HG03342 (cell line): ENCODE measurements around the gene DACT2.
"Not testable (repeated sequence)": the region's sequence is repeated elsewhere in the genome, so short reads cannot be mapped to it uniquely, and the experiment has no call there.

Experiments
- ATAC-seq: cut with Tn5 transposase; IDR thresholded peaks from one replicate; pipeline ENCODE4 v1.9.1; 2021; ENCODE audit warnings: mild to moderate bottlenecking, moderate library complexity; ENCODE audit not compliant: unreplicated experiment

The DACT2 gene

DNA sequence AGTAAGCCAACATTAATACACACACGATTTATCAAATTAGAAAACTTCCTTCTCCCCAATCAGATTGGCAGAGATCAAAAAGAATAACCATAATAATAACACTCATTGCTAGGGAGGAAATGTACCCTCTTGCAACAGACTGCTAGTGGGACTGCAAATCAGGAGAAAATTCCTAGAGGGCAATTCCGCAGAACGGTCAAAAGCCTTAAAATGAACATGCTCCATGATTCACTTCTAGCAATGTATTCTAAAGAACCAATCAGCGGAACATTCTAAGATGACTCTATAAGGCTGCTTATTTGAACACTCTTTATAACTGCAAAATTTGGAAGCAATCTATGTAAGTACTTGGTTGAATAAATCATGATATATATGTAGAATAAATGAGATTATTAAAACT lies 8.5 kb upstream of the DACT2 start:
- no peak for ATAC-seq

DNA sequence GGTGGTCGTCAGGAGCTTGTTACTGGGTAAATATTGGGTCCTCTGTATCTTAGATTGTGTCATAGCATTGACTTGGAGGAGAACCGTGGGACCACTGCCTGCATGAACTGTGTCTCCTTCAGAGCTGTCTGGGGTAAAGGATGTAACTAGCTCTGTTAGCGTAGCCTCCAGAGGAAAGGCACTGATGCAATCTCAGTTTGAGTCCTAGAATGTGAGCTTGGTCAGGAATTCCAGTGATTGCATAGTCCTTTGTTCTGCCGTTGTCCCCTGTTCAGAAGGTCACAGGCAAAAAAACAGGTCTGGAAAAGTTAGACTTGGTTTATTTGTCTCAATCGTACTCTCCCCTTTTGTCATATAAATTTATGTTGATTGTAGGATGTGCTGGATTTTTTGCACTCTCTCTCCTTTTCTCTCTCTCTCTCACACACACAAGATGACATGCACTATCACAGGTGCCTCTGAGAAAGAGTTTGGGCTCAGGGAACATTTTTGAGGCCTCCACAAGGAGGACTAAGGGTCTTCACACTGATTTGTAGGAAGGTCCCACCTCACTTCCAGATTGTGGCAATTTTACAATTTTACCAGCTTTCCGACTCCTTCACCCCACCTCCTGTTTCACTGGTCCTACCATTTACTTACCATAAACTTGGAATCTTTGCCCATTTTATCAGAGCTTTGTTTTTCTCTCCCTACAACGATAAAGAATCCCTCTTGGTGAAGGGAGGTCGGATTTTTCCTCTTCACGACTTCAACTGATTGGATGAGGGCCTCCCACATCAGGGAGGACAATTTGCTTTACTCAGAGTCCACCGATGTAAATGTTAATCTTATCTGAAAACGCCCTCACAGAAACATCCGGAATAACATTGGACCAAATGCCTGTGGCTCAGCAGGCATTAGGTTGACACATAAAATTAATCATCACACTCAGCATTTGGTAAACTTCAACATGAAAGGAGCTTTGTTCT lies 7.0 kb upstream of the DACT2 start:
- ATAC-seq, result no peak

DNA sequence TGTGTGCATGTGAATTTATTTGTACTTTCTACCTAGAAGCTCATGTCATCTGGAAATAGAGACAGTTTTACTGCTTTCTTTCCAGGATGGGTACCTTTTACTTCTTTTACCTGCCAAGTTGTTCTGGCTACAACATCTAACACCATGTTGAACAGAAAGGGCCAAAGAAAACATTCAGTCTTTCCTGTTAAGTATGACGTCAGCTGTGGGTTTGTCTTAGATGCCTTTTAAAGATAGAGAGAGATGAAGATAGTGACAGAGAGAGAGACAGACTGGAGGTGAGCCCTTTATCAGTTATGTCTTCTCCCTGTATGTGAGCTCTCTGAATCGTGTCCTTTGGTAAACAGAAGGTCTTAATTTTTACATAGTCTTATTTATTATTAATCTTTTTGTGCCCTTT lies 3.4 kb upstream of the DACT2 start:
- ATAC-seq, result no peak

DNA sequence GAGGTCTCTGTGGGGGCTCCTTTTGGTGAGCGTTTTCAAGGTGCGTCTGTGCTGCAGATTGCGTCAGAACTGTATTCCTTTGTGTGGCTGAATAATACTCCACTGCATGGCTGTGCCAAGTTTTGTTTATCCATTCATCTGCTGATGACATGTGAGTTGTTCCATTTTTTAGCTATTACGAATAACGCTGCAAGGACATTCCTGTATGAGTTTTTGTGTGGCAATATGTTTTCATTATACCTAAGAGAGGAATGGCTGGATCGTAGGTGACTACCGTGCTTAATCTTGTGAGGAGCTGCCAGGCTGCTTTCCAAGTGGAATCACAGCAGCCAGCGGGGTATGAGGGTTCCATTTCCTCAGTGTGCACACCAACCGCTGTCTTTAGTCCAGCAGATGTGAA lies 1.1 kb upstream of the DACT2 start:
- no peak for ATAC-seq

DNA sequence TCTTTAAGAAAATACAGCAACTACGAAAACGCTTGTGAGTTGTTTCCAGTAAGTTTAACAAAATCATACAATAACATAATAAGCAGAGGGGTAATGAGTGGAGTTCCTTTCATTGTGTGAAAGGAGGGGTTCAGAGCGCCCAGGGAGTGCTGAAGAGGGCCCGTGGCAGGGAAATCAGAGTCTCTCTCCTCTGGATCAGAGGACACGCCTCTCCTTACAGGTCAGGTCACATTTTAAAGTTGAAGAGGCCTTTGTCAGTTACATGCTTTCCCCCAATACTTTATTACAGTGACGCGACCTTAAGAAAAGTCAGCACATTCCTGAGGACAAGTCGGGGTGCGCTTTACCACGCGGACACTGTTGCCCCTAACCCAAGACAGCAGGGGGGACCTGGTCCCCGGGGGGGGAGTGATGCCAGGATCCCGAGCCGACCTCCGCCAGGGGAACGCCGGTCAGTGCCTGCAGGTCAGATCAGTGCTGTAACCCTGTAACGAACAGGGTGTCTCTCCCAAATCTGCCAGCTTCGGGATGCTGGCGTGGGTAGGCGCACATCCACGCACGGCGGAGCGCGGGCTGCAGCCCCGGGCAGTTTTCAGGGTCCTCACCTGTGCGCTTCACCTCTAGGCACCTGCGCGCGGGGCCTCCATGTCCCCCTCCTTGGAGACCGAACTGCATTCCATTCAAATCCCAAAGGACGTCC lies 848 bp downstream of the DACT2 start:
- ATAC-seq, result no peak

DNA sequence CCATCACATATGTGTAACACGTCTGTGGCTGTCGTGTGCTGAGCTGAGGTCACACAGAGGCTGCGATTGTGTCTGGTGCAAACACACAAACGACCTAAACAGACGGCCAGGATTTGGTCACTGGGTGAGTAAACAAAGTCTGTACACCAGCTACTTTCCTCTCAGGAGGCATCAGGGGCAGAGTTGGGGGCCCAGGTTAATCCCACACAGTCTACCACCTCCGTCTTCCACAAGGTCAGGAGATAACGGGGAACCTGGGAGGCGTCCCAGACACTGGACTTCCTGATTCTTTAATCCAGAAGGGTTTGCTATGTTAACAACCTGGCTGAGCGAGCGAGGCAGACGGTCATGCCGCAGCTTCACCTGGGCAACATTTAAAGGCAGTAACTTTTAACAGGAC lies 1.5 kb downstream of the DACT2 start:
- ATAC-seq, result no peak

DNA sequence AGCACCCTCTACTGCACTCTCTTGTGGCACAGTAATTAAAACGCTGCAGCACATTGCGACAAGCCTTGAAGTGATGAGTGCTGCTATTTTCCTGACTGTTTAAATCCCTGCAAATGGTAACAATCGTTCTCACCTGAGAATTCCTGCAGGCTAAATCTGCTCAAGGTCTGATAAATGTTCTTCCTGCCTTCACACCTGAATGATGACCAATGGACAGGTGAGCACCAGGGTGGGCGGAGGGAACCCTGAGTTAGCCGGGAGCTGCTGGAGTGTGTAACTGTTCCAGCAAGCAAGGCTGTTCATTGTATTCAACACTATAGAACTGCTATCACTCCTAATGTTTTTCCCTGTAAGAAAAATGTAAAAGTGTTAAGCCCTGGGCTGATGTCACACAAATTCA lies 4.0 kb downstream of the DACT2 start:
- ATAC-seq, result no peak

DNA sequence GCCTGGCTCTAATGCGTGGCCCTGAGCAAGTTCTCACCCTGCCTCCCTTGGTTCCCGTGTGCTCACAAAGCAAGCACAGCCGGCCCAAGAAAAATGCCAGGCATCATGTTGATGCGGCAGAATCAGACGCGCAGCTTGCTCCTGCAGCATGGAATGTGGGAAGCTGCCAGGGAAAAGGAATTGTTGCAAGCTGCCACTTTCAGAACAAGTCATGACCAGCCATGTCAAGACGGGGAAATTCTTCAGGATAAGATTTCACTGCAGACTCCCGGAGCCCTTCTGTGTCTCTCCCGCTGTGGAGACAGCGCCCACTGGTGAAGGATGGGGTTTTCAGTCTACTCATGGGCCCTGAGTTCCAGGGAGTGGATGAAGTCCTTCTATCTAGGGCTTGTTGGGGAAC lies 4.6 kb downstream of the DACT2 start:
- no peak for ATAC-seq

DNA sequence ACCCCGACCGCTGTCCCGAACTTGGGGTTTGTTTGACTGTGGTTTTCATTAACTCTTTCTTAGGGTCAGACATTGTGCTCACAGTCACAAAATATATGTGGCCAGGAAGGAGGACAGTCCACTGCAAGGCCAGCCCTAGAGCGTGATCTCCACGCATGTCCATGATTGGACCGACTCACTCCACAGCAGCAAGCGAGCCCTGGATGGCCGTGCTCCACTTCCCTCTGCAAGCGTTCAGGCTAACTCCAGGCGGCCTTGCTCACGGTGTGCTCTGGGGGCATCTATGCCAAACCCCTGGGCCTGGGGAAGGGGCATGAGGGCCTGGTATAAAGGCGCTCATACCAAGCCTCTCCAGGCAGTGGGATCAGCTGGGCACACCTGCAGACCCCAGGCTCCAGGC lies 5.6 kb downstream of the DACT2 start:
- no peak for ATAC-seq

DNA sequence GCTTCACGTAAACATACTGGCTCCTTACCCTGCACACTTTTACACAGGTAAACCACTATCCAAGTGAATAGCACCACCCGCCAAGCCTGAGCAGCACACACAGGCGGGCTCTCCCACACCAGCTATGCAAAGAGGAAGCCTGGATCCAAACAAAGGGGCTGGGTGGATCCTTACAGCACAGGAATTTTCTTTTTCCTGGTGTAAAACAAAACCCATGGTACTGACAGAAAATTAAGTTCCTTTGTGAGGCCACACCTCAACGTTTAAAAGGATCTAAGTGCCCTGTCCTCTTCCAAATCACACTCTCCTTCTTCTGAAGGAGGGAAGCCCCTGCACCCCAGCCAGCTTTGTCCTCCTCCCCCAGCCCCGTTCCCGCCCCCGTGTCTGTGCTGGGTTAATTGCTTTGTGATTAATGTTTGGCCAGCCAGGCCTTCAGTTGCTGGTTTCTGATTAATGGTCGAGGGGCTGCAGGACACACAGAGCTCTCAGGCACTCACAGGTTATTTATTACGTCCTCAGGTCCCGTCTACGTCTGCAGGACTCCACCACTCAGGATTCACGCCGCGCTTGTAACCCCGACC lies 6.1 kb downstream of the DACT2 start:
- no peak for ATAC-seq

DNA sequence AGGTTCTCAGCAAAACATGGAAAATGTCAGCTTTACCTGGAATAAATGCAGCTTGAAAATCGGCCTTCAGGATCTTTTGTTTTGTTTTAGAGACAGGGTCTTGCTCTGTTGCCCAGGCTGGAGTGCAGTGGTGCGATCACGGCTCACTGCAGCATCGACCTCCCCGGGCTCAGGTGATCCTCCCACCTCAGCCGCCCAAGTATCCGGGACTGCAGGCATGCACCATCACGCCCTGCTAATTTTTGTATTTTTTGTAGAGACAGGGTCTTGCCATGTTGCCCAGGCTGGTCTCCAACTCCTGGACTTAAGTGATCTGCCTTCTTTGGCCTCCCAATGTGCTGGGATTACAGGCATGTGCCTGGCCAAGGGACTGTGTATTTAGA lies 7.5 kb downstream of the DACT2 start:
- not testable (repeated sequence) for ATAC-seq

DNA sequence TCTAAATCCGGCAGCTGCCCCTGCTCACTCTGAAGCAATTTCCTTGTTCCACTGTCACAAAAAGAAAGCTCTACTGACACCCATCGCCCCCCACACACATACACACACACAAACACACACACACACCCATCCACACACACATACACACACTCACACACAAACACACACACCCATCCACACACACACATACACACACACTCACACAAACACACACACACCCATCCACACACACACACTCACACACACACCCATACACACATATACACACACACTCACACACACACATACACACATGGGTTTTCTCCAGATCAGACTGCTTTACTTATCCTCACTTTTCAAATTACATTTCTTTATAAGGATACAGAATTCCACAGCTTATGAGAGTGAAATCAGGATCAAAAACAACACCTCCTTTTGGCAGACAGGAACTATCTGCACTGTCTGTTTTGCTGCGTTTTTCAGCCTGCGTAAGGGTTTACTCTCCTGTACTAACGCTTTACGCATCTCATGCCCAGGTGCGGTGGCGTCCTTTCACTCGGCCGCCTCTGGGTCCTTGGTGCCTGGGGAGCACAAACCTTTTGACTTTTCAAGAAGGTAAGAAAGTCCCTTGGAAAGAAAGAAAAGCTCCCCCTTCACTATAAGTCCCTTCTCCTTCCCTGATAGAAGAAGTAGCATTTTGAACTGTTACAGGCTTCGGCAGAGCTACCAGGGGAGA lies 8.0 kb downstream of the DACT2 start:
- ATAC-seq, result no peak

DNA sequence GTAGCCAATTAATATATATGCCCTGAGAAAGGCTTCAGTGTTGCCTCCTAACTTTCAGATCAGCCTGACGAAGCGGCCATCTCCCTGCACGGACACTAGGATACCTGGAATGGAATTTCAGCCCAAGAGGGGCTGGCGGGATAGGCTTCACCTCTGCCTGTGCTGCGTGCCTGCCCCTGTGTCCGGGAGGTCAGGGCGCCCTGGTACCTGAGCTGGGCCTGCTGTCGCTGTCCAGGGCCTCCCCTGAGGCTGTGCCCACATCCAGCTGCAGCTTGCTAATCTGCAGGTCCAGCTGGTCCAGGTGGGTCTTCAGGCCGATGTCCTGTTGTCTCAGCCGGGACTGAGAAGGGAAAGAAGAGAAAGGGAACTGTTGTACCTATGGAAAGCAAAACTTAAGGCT lies 8.6 kb downstream of the DACT2 start:
- ATAC-seq, result no peak

DNA sequence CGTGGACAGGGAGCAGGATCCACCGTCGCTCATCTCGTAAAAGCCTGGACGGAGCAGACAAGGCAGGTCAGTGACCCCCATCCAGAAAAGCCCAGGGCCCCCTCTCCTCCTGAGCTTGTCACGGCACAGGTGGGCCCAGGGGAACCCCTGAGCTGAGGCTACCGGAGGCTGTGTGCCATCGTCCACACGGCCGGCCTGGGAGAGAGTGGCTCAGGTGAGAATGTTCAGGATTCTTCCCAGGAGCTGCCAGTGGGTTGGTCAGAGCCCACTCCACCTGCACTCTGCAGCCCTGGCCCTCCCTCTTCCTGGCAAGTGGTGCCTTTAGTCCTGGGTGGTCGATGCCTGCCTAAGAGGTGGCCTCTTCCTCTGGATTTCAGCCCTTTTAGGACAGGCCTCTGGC lies 9.2 kb downstream of the DACT2 start:
- ATAC-seq, result no peak

DNA sequence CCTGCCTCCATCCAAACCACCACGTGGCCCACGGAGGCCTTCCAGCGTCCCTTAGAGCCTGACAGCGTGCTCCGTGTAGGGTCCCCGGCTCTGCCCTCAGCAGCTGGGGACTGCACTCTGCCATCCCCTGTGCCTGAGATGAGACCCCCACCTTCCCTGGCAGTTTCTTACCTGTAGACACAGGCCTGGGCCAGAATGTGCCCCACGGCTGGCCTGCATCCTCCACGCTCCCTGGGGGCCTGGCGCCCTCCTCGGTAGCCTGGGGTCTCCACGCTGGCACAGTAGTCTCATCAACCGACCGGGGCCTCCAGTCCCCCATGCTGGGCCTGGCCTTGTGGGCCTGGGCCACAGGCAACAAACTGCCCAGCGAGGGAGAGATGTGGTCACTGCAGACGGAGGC lies 9.6 kb downstream of the DACT2 start:
- no peak for ATAC-seq

DNA sequence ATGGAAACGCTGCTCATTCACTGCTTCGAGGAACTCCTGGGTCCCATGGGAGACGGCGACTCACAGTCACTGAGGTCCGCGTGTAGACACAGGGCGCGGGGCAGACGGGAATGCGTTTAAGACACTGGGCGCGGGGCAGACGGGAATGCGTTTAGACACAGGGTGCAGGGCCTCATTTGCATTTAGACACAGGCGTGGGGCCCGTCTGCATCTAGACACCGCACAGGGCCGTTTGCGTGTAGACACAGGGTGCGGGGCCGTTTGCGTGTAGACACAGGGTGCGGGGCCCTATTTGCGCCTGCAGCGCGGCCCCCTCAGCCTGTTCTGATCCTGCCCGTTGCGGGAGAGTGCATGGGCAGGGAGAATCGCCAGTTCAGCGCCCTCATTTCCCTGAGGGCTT lies 10.4 kb downstream of the DACT2 start:
- no peak for ATAC-seq

DNA sequence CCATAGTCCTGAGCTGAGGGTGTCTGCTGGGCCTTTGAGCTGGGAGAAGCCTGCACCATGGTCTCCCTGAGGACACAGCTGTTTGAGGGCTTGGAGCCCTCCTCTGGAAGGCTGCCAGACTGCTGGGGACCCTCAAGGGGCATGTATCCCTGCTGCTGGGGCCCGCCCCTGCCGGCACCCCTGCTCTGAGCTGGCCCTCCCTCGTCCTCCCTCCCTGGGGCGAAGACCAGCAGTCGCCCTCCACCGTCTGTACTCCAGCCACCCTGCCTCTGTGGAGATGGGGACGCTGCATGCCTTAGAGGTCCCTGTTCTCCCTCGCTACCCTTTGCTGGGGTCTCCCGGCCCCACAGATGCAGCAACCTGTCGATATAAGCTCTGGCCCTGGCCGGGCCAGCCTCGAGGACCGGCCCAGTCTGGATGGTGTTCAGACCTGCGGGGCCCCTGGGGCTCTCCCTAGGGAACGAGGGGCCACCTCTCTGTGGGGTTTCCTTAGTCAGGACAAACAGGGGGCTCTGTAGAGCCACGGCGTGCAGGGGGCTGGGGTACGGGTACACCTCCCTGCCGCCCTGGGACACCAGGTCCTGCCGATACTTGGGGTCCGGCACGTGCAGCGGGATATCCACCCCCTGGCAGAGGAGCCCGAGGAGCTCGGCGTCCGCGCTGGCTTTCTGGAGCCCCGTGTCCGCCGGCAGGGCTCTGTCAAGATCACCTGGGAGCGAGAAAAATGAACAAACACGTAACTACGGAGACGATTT lies 11.0 kb downstream of the DACT2 start:
- ATAC-seq, result no peak

DNA sequence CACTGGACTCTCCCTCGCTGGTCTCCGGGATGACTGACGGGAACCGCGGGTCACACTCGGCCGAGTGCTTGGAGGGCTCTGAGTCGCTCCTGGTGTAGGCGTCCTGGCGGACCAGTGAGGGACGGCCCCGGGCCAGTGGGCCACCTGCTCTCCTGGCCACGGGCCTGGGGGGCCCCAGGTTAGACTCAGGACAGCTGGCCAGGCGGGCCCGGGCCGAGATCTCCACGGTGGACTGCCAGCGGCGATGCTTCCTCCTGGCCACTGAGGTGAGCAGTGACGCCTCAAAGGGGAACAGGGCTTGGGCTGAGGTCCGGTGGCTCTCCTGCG lies 11.9 kb downstream of the DACT2 start:
- no peak for ATAC-seq

DNA sequence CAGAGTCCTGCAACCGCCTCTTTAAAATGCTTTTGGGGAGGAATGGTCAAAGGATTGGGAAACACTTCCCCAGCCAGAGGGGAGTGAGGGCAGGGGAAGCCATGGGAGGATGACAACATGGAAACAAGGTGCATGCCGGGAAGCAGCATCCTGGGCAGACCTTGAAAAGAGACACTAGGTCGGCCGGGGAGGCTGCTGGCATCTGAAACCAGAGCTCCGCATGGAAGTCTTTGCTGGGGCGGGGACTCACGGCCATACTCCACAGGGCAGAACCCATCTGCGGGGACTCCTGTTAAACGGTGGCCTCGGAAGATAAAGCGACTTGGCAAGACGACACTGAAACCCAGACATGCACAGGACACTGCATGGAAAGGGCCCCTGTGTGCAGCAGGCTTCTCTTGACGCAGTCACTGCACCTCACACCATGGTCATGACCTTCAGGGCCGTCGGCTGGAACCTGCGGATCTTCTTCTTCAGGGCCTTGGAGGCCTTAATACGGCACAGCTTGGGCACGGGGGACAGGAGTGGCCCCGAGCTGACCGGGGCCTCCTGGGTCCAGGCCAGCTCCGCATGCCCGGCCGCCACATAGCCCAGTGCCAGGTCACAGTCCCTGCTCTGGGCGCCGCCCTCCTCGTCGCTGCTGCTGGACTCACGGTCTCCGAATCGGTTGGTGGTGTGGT lies 12.4 kb downstream of the DACT2 start:
- ATAC-seq, result no peak

DNA sequence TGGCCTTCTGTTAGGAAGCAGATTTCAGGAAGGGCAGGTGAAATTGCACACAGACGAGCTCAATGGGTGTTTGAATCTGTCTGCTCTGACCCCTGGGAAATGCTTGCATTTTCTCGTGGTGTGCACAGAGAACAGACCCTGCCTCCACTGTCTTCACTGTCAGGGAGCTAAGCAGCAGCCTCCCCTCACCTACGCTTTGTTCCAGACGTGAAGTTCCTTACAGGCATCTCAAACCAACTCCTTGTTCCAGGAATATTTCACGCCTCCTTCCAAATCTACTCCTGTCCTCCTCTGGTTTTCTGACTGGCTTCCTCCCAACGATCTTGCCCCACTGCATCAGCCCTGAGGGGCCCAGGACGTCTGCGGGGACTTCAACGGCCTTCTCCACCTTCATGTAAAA lies 13.7 kb downstream of the DACT2 start:
- ATAC-seq, result no peak
